ENCODE measurements around the gene SAMM50.
A peak's percentile ranks its signal among the peaks of the same experiment; 100 is the strongest.

Gene SAMM50

GRCh38 chr22:43944670-43945430 lies 10.4 kb upstream of the SAMM50 start:
- H3F3A ChIP-seq (ENCODE audit: control insufficient read depth, insufficient read depth) = no peaks in the 10 kb centered on the region
- no peaks in the 10 kb centered on the region for H3K9me2 ChIP-seq (replicated peaks; ENCODE audit: control insufficient read depth, low read length)
- no peaks in the 10 kb centered on the region for H3K79me2 ChIP-seq (ENCODE audit: control insufficient read depth, low read length)
- no peak for TF ChIP-seq EZH2phosphoT487 (IDR thresholded peaks at IDR 0.05; ENCODE audit: borderline replicate concordance, low read length)
- TF ChIP-seq, protein P1, sequence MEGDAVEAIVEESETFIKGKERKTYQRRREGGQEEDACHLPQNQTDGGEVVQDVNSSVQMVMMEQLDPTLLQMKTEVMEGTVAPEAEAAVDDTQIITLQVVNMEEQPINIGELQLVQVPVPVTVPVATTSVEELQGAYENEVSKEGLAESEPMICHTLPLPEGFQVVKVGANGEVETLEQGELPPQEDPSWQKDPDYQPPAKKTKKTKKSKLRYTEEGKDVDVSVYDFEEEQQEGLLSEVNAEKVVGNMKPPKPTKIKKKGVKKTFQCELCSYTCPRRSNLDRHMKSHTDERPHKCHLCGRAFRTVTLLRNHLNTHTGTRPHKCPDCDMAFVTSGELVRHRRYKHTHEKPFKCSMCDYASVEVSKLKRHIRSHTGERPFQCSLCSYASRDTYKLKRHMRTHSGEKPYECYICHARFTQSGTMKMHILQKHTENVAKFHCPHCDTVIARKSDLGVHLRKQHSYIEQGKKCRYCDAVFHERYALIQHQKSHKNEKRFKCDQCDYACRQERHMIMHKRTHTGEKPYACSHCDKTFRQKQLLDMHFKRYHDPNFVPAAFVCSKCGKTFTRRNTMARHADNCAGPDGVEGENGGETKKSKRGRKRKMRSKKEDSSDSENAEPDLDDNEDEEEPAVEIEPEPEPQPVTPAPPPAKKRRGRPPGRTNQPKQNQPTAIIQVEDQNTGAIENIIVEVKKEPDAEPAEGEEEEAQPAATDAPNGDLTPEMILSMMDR (IDR thresholded peaks at IDR 0.05; ENCODE audit: low read depth, low read length, poor library complexity, severe bottlenecking) = no peak
- H3K4me1 ChIP-seq (ENCODE audit: control insufficient read depth, low read length) = peaks cover 3% of the 10 kb centered on the region; the same call in 1 of the 2 replicates
- H3K36me3 ChIP-seq (ENCODE audit: control insufficient read depth, low read length) = no peaks in the 10 kb centered on the region
- H3K9me3 ChIP-seq (ENCODE audit: control insufficient read depth, insufficient read depth, low read length) = no peaks in the 10 kb centered on the region
- H3K4me3 ChIP-seq (ENCODE audit: low read length) = no peak overlapping the region
- no peaks in the 10 kb centered on the region for H4K20me1 ChIP-seq (ENCODE audit: control insufficient read depth, insufficient read depth, low read depth, low read length)
- H3K4me2 ChIP-seq (ENCODE audit: low read length) = no peak overlapping the region
- peaks cover 8% of the 10 kb centered on the region; the same call in 1 of the 2 replicates for H3K27me3 ChIP-seq (ENCODE audit: control insufficient read depth, low read length)
- no peak overlapping the region for H3K27ac ChIP-seq (ENCODE audit: low read depth, low read length)

DNA sequence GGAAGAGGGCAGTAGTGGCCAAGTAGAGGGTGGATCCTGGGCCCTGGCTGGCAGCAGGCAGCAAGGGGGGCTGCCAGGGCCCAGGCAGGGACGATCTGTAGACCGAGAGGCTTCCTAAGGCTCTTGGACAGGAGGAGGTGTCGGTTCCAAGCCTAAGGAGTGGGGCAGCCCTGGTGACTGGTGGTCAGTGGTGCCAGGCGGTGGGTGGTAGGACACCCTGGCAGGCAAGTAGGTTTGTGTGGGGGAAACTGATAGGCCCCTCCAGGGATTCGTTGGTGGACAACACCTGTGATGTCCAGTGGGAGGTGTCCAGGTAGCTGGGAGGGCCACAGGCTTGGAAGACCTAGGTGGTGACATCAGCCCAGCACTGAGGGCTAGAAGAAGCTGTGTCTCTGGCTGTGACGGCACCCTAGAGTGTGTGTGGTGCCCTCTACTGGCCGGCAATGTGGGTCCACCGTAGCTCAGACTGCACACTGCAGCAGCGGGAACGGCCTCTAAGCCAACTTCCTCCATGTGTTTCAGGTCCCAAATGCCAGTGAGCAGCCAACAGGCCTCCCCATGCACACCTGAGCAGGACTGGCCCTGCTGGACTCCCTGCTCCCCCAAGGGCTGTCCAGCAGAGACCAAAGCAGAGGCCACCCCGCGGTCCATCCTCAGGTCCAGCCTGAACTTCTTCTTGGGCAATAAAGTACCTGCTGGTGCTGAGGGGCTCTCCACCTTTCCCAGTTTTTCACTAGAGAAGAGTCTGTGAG lies 9.4 kb upstream of the SAMM50 start:
- Histone ChIP-seq H4K20me1 (ENCODE audit: control insufficient read depth, insufficient read depth, low read depth, low read length) (no peaks in the 10 kb centered on the region), H3K9me2 (replicated peaks; ENCODE audit: control insufficient read depth, low read length) (no peaks in the 10 kb centered on the region), H3F3A (ENCODE audit: control insufficient read depth, insufficient read depth) (no peaks in the 10 kb centered on the region), H3K9me3 (ENCODE audit: control insufficient read depth, insufficient read depth, low read length) (no peaks in the 10 kb centered on the region), H3K4me2 (ENCODE audit: low read length) (peak overlapping the region; percentile 12; the same call in 1 of the 2 replicates), H3K4me3 (ENCODE audit: low read length) (no peak overlapping the region), H3K36me3 (ENCODE audit: control insufficient read depth, low read length) (no peaks in the 10 kb centered on the region), H3K79me2 (ENCODE audit: control insufficient read depth, low read length) (no peaks in the 10 kb centered on the region), H3K27me3 (ENCODE audit: control insufficient read depth, low read length) (peaks cover 8% of the 10 kb centered on the region; the same call in 1 of the 2 replicates), H3K4me1 (ENCODE audit: control insufficient read depth, low read length) (peaks cover 3% of the 10 kb centered on the region; the same call in 1 of the 2 replicates), H3K27ac (ENCODE audit: low read depth, low read length) (no peak overlapping the region)
- TF ChIP-seq EZH2phosphoT487 (IDR thresholded peaks at IDR 0.05; ENCODE audit: borderline replicate concordance, low read length) = no peak
- TF ChIP-seq, protein P1 (IDR thresholded peaks at IDR 0.05; ENCODE audit: low read depth, low read length, poor library complexity, severe bottlenecking) = peak; percentile 95

DNA sequence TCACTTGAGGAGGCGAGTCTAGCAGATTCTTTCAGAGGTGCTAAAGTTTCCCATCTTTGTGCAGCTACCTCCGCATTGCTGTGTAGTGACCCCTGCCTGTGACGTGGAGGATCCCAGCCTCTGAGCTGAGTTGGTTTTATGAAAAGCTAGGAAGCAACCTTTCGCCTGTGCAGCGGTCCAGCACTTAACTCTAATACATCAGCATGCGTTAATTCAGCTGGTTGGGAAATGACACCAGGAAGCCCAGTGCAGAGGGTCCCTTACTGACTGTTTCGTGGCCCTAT lies 8.9 kb upstream of the SAMM50 start:
- no peaks in the 10 kb centered on the region for H3K9me2 ChIP-seq (replicated peaks; ENCODE audit: control insufficient read depth, low read length)
- H3K36me3 ChIP-seq (ENCODE audit: control insufficient read depth, low read length) = no peaks in the 10 kb centered on the region
- no peak overlapping the region for H3K4me3 ChIP-seq (ENCODE audit: low read length)
- H4K20me1 ChIP-seq (ENCODE audit: control insufficient read depth, insufficient read depth, low read depth, low read length) = no peaks in the 10 kb centered on the region
- no peaks in the 10 kb centered on the region for H3F3A ChIP-seq (ENCODE audit: control insufficient read depth, insufficient read depth)
- no peak overlapping the region for H3K27ac ChIP-seq (ENCODE audit: low read depth, low read length)
- TF ChIP-seq, protein P1 (IDR thresholded peaks at IDR 0.05; ENCODE audit: low read depth, low read length, poor library complexity, severe bottlenecking) = no peak
- TF ChIP-seq EZH2phosphoT487 (IDR thresholded peaks at IDR 0.05; ENCODE audit: borderline replicate concordance, low read length) = no peak
- H3K9me3 ChIP-seq (ENCODE audit: control insufficient read depth, insufficient read depth, low read length) = no peaks in the 10 kb centered on the region
- H3K27me3 ChIP-seq (ENCODE audit: control insufficient read depth, low read length) = peaks cover 8% of the 10 kb centered on the region; the same call in 1 of the 2 replicates
- peaks cover 3% of the 10 kb centered on the region; the same call in 1 of the 2 replicates for H3K4me1 ChIP-seq (ENCODE audit: control insufficient read depth, low read length)
- H3K79me2 ChIP-seq (ENCODE audit: control insufficient read depth, low read length) = no peaks in the 10 kb centered on the region
- peak overlapping the region; percentile 12; the same call in 1 of the 2 replicates for H3K4me2 ChIP-seq (ENCODE audit: low read length)
